HG02642 (cell line): ENCODE results near the gene SPON2.

ENCODE experiments used
- ATAC-seq: cut with Tn5 transposase; IDR thresholded peaks from one replicate; pipeline ENCODE4 v1.9.1; 2021; ENCODE audit warnings: mild to moderate bottlenecking; ENCODE audit not compliant: unreplicated experiment, poor library complexity

Gene SPON2

DNA sequence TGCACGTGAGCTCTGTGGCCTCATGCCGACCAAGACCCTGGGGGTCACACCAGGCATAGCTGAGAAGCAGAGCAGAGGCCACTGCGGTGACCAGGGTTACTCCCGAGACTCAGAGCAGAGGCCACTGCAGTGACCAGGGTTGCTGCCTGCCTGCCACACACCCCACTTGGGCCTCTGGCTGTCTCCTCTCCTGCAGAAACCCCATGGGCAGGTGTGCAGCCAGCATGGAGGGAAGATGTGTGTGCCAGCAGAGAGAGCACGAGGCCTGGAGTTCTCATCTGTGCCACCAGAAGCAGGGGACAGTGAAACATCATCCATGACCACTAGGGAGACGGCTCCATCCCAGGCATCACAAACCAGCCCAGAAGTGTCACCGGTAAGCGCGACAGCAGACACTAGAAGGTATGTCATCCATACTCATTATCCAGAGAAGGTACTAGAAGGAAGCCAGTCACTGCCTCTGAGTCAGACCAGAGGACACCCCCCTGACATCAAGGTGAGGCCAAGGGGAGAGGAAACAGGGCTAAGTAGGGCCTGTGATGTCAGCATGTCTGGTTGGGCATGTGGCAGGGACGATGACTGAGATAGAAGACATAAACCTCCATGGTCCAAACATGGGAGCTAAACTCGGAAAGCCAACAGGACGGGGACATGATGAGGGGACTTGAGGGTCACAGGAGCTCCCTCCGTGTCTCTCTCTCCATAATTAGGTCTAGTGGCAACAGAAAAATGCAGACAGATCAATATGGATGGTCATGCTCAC, 24.2 kb upstream of the SPON2 start:
- ATAC-seq: no peak

DNA sequence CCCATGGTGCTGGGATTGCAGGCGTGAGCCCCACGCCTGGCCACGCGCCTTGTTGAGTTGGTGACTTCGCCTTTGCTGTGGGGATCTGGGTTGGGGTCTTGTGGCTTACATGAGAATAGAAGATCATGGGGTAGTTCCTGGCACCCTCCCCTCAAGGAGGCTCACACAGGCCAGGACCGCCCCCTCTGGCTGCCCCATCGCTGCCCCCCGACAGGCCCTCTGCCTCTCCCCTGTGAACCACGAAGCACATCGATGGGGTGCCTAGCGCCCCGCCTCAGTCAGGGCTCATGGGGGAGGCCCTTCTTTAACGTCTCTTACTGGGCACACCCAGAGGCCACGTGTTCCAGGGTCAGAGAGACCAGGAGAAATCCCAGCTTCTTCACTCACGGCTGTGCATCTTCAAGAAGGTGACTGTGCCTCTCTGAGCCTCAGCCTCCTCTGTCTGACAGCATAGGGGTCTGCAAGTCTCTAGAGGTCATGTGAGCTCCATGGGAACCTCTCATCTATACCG, 23.6 kb upstream of the SPON2 start:
- ATAC-seq: no peak

GRCh38 chr4:1195109-1195671, 22.8 kb upstream of the SPON2 start:
- no peak for ATAC-seq

GRCh38 chr4:1194010-1194900, 21.9 kb upstream of the SPON2 start:
- no peak for ATAC-seq

- ATAC-seq: no peak
These were observed 21.0 kb upstream of the SPON2 start for GRCh38 chr4:1193206-1194009.

DNA sequence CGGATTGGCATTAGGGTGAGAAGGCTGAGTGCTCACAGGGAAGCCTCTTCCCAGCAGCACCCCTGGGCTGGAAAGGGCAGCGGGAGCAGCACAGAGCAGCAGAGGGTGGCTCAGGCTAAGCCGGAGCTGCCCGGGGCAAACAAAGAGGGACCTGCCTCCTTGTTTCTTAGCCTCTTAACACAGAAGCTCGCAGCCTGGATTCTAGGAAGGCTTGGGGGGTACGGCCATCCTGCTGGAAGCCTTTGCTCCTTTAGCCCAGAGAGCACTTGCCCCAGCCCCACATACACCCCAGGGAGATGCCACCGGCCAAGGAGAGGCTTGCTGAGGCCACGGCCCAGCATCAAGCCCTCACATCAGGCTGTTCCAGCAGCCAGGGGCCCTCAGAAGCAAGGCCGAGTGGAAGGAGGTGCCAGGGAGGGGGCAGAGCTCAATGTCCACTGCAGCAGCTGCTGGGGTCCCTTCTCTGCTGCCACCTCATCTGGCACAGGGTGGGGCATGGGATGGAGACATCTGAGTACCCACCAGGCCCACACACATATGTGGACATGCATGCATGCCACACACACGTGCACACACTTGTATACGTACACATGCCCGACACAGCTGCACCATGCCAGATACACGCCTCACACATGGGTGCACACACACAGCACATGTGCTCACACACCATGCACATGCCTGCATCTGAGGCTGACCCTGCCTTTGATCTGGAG, 20.3 kb upstream of the SPON2 start:
- ATAC-seq: no peak

GRCh38 chr4:1192091-1192492, 19.7 kb upstream of the SPON2 start:
- no peak for ATAC-seq

DNA sequence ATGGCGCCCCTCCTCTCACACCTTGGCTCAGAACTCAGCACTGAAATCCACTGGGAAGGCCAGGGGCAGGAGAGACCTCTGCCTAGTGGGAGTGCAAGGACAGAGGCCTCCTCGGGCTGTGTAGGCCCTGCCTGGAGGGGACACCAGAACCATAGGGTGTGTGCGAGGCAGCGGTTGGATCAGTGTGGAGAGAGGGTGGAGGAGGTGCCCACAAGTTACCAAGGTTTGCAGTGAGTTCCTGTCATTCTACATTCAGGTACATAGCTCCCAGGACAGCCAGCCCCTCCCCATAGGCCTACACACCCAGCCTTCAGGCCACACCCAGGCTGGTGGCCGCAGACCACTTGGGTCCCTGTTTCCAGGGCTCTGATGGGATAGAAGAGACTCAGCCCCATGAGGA, 19.2 kb upstream of the SPON2 start:
- ATAC-seq: no peak

- ATAC-seq: no peak
These were observed 14.8 kb upstream of the SPON2 start for GRCh38 chr4:1187182-1187581.

GRCh38 chr4:1183985-1184773, 11.8 kb upstream of the SPON2 start:
- ATAC-seq: peak; percentile 69

DNA sequence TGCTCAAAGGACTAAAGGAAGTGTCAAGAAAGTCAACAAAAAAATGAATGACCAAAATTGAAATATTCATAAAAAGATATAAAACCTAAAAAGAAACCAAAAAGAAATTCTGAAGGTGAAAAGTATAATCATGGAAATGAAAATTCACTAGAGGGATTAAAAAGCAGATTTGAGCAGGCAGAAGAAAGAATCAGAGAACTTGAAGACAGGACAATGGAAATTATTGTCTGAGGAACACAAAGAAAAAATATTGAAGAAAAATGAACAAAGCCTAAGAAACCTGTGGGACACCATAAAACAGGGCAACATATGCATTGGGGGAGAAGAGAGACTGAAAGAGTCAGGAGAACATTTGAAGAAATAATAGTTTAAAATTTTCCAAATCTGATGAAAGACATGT, 9.9 kb upstream of the SPON2 start:
- ATAC-seq: no peak

DNA sequence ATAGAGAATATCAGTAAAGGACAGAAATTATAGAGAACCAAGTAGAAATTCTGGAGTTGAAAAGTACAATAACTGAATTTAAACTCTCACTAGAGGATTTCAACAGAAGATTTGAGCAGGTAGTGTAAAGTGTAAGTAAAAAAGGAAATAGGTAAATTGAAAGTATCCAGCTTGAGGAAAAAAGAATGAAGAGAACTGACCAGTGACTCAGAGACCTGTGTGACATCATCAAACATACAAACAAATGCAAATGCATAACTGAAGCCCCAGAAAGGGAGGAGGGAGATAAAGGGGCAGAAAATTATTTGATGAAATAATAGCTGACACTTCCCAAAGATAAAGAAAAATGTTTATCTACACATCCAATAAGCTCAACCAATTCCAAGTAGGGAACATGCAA, 8.3 kb upstream of the SPON2 start:
- no peak for ATAC-seq

GRCh38 chr4:1179976-1180375, 7.6 kb upstream of the SPON2 start:
- ATAC-seq: no peak

DNA sequence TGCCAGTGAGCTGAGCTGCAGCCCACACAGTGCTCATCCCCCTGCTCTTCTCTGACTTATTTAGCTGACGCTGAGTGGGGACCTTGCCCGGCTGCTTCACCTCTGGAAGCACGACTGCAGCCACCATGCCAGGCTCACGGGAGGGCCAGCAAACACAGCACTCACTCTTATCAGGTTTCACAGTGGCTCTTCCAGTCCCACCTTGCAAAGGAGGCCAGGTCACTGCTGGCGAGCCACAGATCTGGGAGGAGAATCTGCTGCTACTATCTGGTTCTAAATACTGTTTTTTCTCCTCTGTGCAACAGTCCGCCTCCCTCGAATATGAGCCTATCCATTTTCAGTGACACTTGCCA, 6.7 kb upstream of the SPON2 start:
- no peak for ATAC-seq

- no peak for ATAC-seq
These were observed 6.1 kb upstream of the SPON2 start for GRCh38 chr4:1178300-1179088.

DNA sequence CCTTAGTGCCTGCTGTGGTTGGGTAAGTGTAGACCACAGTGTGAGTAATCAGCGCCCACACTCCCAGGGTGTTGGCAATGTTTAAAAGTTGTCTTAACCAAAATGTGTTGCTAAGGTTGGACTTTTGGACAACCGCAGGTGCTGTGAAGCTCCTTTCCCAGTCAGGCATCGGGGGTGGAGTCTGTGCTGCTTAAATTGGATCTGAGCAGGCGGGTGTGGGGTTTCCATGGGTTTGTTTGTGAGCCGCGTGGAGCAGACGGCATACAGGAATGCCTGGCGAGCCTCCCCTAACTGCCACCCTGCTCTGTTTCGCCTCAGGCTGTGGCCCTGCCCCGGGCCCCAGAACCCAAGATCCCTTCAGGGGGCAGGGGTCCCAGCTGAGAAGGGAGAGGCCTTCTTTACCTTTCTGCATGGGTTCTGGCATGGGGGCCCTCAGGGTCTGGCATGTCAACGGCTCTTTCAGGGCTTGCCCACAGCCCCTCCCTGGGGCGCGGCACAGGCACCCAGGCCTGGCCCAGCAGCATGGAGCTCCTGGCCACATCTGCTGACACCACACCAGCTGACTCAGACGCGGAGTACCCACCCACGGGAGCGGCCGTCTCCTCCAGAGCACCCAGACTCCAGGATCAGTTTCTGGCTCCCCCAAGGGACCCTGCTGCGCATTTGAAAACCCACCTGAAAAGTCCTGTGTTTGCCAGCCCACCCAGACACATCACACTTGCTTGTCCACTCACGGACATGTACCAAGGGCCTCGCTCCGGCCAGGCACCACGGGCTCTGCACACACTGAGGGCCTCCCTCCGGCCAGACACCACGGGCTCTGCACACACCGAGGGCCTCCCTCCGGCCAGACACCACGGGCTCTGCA, 5.1 kb upstream of the SPON2 start:
- no peak for ATAC-seq
